HG02610 (cell line): ENCODE results near the gene REC8.

ENCODE experiments used
- ATAC-seq: cut with Tn5 transposase; IDR thresholded peaks from one replicate; pipeline ENCODE4 v1.9.1; 2021; ENCODE audit warnings: mild to moderate bottlenecking, moderate library complexity; ENCODE audit not compliant: unreplicated experiment

REC8 gene

GRCh38 chr14:24137529-24138395 is 34.1 kb upstream of the REC8 start:
- no peak for ATAC-seq

GRCh38 chr14:24138396-24139271 is 33.2 kb upstream of the REC8 start:
- no peak for ATAC-seq

- no peak for ATAC-seq
Observed at GRCh38 chr14:24139272-24139934, 32.5 kb upstream of the REC8 start.

DNA sequence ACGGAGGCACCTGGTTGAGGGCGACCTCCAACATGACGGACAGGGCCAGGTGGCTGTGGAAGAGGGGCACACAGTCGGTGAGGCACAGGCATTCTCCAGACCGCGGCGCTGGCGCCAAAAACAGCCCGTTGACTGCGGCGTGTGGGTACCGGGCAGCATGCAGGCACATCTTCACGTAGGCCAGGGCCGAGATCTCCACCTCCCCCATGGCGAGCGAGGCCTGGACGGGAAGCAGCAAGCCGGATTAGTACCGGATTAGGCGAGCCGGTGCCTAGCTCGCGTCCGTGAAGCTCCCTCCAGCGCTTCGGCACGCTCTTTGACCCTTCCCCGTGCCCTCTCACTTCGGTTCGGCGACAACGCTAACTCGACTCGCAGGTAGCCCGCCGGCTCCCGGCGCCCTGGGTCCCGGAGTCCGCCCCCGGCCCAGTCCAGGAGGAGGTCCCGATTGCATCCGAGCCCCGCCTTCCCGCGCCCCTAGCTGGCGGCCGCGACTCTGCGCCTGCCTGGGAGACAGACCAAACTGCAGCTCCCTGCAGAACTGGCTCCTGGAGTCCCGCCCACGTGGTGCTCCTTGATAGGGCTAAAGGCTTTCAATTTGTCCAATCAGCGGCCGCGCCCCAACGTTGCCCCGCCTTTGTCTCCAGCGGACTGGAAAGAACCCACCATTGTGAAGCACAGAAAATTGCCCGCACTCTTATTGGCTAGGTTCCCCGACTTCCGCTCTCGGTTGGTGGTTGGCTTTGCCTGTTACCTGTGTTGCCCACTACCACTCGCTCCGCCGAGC is 30.6 kb upstream of the REC8 start, which contains the start of gene EMC9:
EMC9 (minus strand) TSS at position 495 of the 784 bp plus-strand sequence; CDS start at position 208, 287 bp downstream.
- peak; percentile 88 for ATAC-seq

- no peak for ATAC-seq
Observed at GRCh38 chr14:24143511-24143910, 28.4 kb upstream of the REC8 start.

- ATAC-seq, result no peak
Observed at GRCh38 chr14:24144451-24144850, 27.4 kb upstream of the REC8 start.

GRCh38 chr14:24145219-24145618 is 26.7 kb upstream of the REC8 start:
- ATAC-seq, result no peak

- no peak for ATAC-seq
Observed at GRCh38 chr14:24145690-24146452, 26.0 kb upstream of the REC8 start.

- ATAC-seq, result peak; percentile 66
Observed at GRCh38 chr14:24146453-24146977, 25.4 kb upstream of the REC8 start, which contains the start of gene PSME2. PSME2 (minus strand) TSS chr14:24146610; CDS start chr14:24146581, 29 bp downstream.

- ATAC-seq, result peak; percentile 88
Observed at GRCh38 chr14:24146978-24147760, 24.7 kb upstream of the REC8 start, which contains the start of gene RNF31. RNF31 (plus strand) TSS chr14:24147498; CDS start chr14:24147699, 201 bp downstream.

DNA sequence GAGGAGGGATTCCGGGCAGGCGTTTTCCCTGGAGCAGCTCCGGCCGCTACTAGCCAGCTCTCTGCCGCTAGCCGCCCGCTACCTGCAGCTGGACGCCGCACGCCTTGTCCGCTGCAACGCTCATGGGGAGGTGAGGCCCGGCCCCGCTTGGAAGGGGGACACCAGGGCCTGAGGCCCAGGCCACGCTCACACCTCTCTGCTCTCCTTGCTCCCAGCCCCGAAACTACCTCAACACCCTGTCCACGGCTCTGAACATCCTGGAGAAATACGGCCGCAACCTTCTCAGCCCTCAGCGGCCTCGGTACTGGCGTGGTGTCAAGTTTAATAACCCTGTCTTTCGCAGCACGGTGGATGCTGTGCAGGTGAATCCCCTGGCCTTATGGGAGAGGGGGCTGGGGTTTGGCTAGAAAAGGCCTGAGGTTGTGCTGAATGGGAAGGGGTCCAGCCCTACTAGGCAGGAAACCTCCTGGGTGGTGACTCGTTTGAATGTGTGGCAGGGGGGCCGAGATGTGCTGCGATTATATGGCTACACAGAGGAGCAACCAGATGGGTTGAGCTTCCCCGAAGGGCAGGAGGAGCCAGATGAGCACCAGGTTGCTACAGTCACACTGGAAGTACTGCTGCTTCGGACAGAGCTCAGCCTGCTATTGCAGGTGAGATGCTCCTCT is 24.0 kb upstream of the REC8 start:
- ATAC-seq, result no peak

DNA sequence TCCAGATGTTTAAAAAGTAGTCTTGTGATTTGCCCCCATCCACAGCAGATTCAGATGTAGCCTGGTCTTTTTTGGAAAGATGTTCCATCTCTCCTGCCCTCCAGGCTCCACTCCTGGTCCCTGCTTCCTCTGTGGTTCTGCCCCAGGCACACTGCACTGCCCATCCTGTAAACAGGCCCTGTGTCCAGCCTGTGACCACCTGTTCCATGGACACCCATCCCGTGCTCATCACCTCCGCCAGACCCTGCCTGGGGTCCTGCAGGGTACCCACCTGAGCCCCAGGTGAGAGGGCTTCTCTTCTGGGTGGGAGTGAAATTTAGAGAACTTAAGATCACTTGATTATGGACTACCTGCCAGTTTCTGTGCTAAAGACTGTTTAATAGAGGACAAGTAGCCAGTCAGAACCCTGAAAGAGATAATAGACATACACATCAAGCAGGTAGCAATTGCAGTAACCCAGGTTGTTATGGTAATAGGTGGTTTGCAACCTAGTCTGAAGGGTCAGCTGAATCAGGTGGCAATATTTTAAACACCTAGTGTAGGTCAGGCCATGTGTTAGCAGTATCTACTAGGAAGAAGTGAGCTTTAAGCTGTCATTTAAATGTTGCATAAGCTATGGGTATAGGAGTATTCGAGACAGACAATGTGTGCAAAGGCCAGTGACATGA is 22.4 kb upstream of the REC8 start:
- no peak for ATAC-seq

- no peak for ATAC-seq
Observed at GRCh38 chr14:24150061-24150460, 21.8 kb upstream of the REC8 start.

GRCh38 chr14:24150567-24150966 is 21.3 kb upstream of the REC8 start:
- no peak for ATAC-seq

DNA sequence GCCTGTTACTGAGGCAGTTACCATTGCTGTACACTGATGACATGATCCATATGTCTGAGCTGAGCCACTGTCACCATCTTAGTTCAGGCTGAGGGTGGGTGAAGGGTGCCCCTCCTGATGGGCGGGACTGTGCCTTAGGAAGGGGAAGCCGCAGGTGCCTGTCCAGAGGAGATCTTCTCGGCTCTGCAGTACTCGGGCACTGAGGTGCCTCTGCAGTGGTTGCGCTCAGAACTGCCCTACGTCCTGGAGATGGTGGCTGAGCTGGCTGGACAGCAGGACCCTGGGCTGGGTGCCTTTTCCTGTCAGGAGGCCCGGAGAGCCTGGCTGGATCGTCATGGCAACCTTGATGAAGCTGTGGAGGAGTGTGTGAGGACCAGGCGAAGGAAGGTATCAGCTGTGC is 20.9 kb upstream of the REC8 start:
- ATAC-seq, result no peak

DNA sequence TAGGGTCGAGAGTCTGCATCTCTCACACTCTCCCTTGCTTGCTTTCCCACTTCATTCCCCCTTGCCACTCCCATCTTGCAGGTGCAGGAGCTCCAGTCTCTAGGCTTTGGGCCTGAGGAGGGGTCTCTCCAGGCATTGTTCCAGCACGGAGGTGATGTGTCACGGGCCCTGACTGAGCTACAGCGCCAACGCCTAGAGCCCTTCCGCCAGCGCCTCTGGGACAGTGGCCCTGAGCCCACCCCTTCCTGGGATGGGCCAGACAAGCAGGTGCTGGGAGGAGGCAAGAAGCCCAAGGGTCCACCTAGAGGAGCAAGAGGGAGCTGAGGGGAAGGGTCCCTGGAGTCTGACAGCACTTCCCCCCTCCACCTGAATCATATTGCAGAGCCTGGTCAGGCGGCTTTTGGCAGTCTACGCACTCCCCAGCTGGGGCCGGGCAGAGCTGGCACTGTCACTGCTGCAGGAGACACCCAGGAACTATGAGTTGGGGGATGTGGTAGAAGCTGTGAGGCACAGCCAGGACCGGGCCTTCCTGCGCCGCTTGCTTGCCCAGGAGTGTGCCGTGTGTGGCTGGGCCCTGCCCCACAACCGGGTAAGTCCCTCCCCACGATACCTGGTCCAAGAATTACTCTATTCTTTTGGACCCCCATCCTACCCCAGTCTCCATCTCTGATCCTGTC is 20.3 kb upstream of the REC8 start:
- ATAC-seq, result no peak

GRCh38 chr14:24155100-24155499 is 16.8 kb upstream of the REC8 start:
- no peak for ATAC-seq
